HG03457 (cell line): Measurements from ENCODE around the gene DCAF8.

Source experiments
- ATAC-seq: cut with Tn5 transposase; IDR thresholded peaks from one replicate; pipeline ENCODE4 v1.9.1; 2021; ENCODE audit warnings: moderate number of reproducible peaks; ENCODE audit not compliant: unreplicated experiment

DCAF8 gene

GRCh38 chr1:160264795-160265307 lies 2.5 kb upstream of the DCAF8 start:
- no peak for ATAC-seq

GRCh38 chr1:160261556-160261892 lies 825 bp downstream of the DCAF8 start:
- peak; percentile 24 for ATAC-seq

GRCh38 chr1:160260406-160261382 lies 1.7 kb downstream of the DCAF8 start:
- no peak for ATAC-seq

GRCh38 chr1:160258177-160258798 lies 4.1 kb downstream of the DCAF8 start:
- no peak for ATAC-seq

- no peak for ATAC-seq
Observed at GRCh38 chr1:160257411-160258015, 4.8 kb downstream of the DCAF8 start.

- no peak for ATAC-seq
Observed at GRCh38 chr1:160256396-160257046, 5.8 kb downstream of the DCAF8 start.

GRCh38 chr1:160255781-160256300 lies 6.5 kb downstream of the DCAF8 start:
- no peak for ATAC-seq

- ATAC-seq: no peak
Observed at GRCh38 chr1:160251687-160252526, 10.4 kb downstream of the DCAF8 start.

- no peak for ATAC-seq
Observed at GRCh38 chr1:160251011-160251410, 11.3 kb downstream of the DCAF8 start.

GRCh38 chr1:160247053-160247452 lies 15.3 kb downstream of the DCAF8 start:
- ATAC-seq: no peak

- ATAC-seq: no peak
Observed at GRCh38 chr1:160245434-160245833, 16.9 kb downstream of the DCAF8 start.

GRCh38 chr1:160244209-160244608 lies 18.1 kb downstream of the DCAF8 start:
- no peak for ATAC-seq

- ATAC-seq: no peak
Observed at GRCh38 chr1:160243767-160244166, 18.6 kb downstream of the DCAF8 start.

GRCh38 chr1:160239582-160240299 lies 22.6 kb downstream of the DCAF8 start:
- no peak for ATAC-seq

GRCh38 chr1:160238408-160238807 lies 23.9 kb downstream of the DCAF8 start:
- no peak for ATAC-seq

GRCh38 chr1:160237558-160237957 lies 24.8 kb downstream of the DCAF8 start:
- no peak for ATAC-seq

GRCh38 chr1:160236806-160237205 lies 25.5 kb downstream of the DCAF8 start:
- no peak for ATAC-seq

GRCh38 chr1:160232911-160233310 lies 29.4 kb downstream of the DCAF8 start:
- ATAC-seq: no peak

GRCh38 chr1:160228431-160228830 lies 33.9 kb downstream of the DCAF8 start:
- no peak for ATAC-seq
